ENCODE measurements around the gene CCDC88A. TPM values are rescaled to one million over a fixed set of nuclear protein-coding genes. Genes with fewer than 3 reads are reported as not detected.

The CCDC88A gene
- total and polyA plus RNA-seq, 12 donors, result 18.5 to 101 (median 46.8) TPM

DNA sequence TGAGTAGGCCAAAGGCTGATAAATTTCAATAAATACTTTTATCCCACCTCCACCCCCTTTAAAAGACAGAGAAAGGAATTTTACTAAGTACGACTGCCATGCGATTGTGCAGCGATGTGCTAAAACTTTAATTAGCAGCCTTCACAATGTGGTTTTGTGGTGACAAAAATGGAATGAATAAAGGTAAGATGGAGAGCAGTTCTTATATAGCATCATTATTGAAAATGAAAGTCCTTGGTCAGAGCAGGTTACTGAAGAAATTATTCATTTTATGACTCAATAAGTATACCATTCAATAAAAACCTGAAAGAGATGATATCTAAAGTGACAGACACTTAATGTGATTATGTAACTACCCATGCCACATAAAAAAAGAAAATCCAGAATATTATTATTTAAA, 117.4 kb downstream of the CCDC88A start:
- TF ChIP-seq, protein P1, sequence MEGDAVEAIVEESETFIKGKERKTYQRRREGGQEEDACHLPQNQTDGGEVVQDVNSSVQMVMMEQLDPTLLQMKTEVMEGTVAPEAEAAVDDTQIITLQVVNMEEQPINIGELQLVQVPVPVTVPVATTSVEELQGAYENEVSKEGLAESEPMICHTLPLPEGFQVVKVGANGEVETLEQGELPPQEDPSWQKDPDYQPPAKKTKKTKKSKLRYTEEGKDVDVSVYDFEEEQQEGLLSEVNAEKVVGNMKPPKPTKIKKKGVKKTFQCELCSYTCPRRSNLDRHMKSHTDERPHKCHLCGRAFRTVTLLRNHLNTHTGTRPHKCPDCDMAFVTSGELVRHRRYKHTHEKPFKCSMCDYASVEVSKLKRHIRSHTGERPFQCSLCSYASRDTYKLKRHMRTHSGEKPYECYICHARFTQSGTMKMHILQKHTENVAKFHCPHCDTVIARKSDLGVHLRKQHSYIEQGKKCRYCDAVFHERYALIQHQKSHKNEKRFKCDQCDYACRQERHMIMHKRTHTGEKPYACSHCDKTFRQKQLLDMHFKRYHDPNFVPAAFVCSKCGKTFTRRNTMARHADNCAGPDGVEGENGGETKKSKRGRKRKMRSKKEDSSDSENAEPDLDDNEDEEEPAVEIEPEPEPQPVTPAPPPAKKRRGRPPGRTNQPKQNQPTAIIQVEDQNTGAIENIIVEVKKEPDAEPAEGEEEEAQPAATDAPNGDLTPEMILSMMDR (IDR thresholded peaks at IDR 0.05), result no peak
- no peak for TF ChIP-seq POLR2A (IDR thresholded peaks at IDR 0.05)
- no peak for DNase-seq
- WGBS, 4 donors, result 93 to 97% (median 97%) methylated on average over 3 of the region's 3 CpGs
- peaks cover 0 to 8% of the 10 kb centered on the region in 2 donors for H3K4me1 ChIP-seq (replicated peaks in 1 of 2)
- H3K27me3 ChIP-seq, result no peaks in the 10 kb centered on the region
- H3K27ac ChIP-seq, result no peak overlapping the region
- H3K36me3 ChIP-seq (replicated peaks in 1 of 2), result no peaks in the 10 kb centered on the region
- intact Hi-C loops (cut with DNase I), result no loop called here
- H3K9me3 ChIP-seq (replicated peaks in 1 of 3), result no peaks in the 10 kb centered on the region
- H3K4me3 ChIP-seq, result no peak overlapping the region

DNA sequence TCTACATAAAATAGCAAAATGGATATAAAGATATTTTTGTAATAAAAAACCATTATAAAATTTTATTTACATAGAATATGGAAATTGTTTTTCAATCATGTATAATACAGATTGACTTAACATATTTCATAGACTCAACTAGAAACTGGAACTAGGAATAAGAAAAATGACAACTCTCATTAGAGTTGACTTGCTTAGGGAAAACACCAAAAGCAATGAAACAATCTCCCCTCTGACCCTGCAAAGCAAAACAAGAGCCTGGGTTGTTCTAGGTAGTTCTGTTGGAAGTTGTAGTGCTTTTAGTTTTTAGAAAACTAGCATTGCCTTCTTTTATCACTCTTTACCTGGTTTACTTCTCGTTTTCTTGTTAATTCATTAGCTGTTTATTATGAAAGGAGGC, 118.4 kb downstream of the CCDC88A start:
- 95 to 98% (median 96%) methylated on average over 1 of the region's 1 CpG for WGBS, 4 donors
- no peak for TF ChIP-seq POLR2A (IDR thresholded peaks at IDR 0.05)
- TF ChIP-seq, protein P1 (IDR thresholded peaks at IDR 0.05), result no peak
- intact Hi-C loops (cut with DNase I), result no loop called here
- Histone ChIP-seq H3K4me1 (replicated peaks in 1 of 2) (peaks cover 0 to 8% of the 10 kb centered on the region in 2 donors), H3K36me3 (replicated peaks in 1 of 2) (no peaks in the 10 kb centered on the region), H3K4me3 (no peak overlapping the region), H3K9me3 (replicated peaks in 1 of 3) (no peaks in the 10 kb centered on the region), H3K27me3 (no peaks in the 10 kb centered on the region), H3K27ac (no peak overlapping the region)
- no peak for DNase-seq

DNA sequence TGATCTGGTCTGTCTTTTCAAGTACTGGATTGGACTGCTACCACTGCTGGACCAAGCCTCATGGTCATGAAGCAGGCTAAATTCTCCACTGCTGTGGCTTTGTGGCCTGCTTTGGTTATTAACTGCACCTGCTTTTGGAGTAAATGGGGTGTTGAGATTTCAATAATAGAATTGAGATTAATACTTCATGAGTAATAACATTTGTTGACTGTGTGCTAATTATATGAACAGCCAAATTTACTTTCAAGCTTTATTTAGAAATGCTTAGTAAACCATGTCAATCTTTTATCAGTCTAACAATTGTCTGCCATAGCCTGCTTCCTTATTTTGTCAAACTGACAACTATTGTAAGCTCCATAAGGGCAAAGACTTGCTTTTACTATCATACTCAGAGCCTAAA, 123.3 kb downstream of the CCDC88A start:
- Histone ChIP-seq H3K9me3 (replicated peaks in 1 of 3) (no peaks in the 10 kb centered on the region), H3K27ac (no peak overlapping the region), H3K36me3 (replicated peaks in 1 of 2) (peaks cover 0 to 12% of the 10 kb centered on the region in 2 donors), H3K4me1 (replicated peaks in 1 of 2) (peaks cover 0 to 12% of the 10 kb centered on the region in 2 donors), H3K4me3 (no peak overlapping the region), H3K27me3 (no peaks in the 10 kb centered on the region)
- no peak for TF ChIP-seq POLR2A (IDR thresholded peaks at IDR 0.05)
- TF ChIP-seq, protein P1 (IDR thresholded peaks at IDR 0.05), result no peak
- intact Hi-C loops (cut with DNase I), result no loop called here
- DNase-seq, result no peak

DNA sequence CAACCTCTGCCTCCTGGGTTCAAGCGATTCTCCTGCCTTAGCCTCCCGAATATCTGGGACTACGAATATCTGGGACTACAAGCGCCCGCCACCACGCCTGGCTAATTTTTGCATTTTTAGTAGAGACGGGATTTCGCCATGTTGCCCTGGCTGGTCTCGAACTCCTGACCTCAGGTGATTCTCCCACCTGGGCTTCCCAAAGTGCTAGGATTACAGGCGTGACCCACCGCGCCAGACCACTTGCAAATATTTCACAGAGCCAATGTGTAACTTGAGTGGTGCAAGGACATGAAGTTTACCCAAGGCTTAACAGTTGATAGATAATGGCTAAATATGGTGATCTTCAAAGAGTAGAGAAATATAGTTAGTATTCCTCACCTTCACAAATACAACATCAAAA, 136.6 kb downstream of the CCDC88A start:
- 97 to 98% (median 98%) methylated on average over 12 of the region's 12 CpGs for WGBS, 4 donors
- no peaks in the 10 kb centered on the region for H3K27me3 ChIP-seq
- no peak for TF ChIP-seq POLR2A (IDR thresholded peaks at IDR 0.05)
- TF ChIP-seq, protein P1 (IDR thresholded peaks at IDR 0.05), result no peak
- no peaks in the 10 kb centered on the region for H3K36me3 ChIP-seq (replicated peaks in 1 of 2)
- no peak overlapping the region for H3K27ac ChIP-seq
- DNase-seq, result no peak
- H3K4me3 ChIP-seq, result peak overlapping the region in 2 of 4 donors; percentile 41 to 81
- intact Hi-C loops (cut with DNase I), result no loop called here
- H3K4me1 ChIP-seq (replicated peaks in 1 of 2), result peaks cover 0 to 18% of the 10 kb centered on the region in 2 donors
- no peaks in the 10 kb centered on the region for H3K9me3 ChIP-seq (replicated peaks in 1 of 3)

Data from adrenal gland (tissue), 12 donors.